Endothelial cell of umbilical vein (primary cell): ENCODE data around the gene INTS14. TPM values are rescaled to one million over a fixed set of nuclear protein-coding genes. Genes with fewer than 3 reads are reported as not detected.

Experiments used
- BruUV-seq: library from RNA; stranded (reverse); fragments of 400-500 nt; replicated peaks from 2 replicates; lab custom pipeline; 2021; lab: Mats Ljungman, UMichigan
- CTCF ChIA-PET: fragments of 300-600, 350-600 bp; sonication (Branson Sonifier 250); formaldehyde crosslinking; loops from one replicate; lab custom pipeline; 2021; ENCODE audit warnings: antibody characterized with exemption, inconsistent platforms; lab: Charles Lee
- POLR2A ChIA-PET: fragments of 300-600, 350-600 bp; sonication (Branson Sonifier 250); formaldehyde crosslinking; loops from one replicate; lab custom pipeline; 2021; ENCODE audit warnings: antibody characterized with exemption, inconsistent platforms; lab: Charles Lee
- DNase-seq: peaks from one replicate; pipeline ENCODE4 v3.0.0-alpha.2; 2011; ENCODE audit warnings: low read depth, low spot score
- FAIRE-seq: peaks from 2 replicates; lab custom pipeline; 2011; peaks lifted over from hg19 to GRCh38; lab: Jason Lieb, UNC
- H2AFZ ChIP-seq: 2 replicates; pipeline ENCODE4 v1.6.0; 2012; ENCODE audit warnings: low read depth, low read length, control low read depth, inconsistent platforms
- H3K27ac ChIP-seq: 2 replicates; pipeline ENCODE4 v1.5.1; 2011; ENCODE audit warnings: low read depth, mild to moderate bottlenecking, control low read depth, low read length, moderate library complexity; ENCODE audit not compliant: insufficient read depth
- H3K27me3 ChIP-seq, 2 experiments: 2 replicates each; pipeline versions ENCODE4 v1.6.0 to v1.6.1; 2011; ENCODE audit warnings: low read length in 2 of 2, mixed read lengths in 1 of 2; ENCODE audit not compliant: control insufficient read depth in 2 of 2, insufficient read depth in 2 of 2
- H3K36me3 ChIP-seq, 2 experiments: 2 replicates in 1 of 2; 3 replicates in 1 of 2; pipeline ENCODE4 v1.5.1; 2011; ENCODE audit warnings: low read length in 2 of 2, mild to moderate bottlenecking in 1 of 2, moderate library complexity in 1 of 2; ENCODE audit not compliant: control insufficient read depth in 2 of 2, insufficient read depth in 2 of 2; ENCODE audit errors: extremely low read depth in 1 of 2
- H3K4me1 ChIP-seq: 3 replicates; pipeline ENCODE4 v1.5.1; 2011; ENCODE audit warnings: mild to moderate bottlenecking, low read length; ENCODE audit not compliant: control insufficient read depth, insufficient read depth; ENCODE audit errors: extremely low read depth
- H3K4me2 ChIP-seq: 2 replicates; pipeline ENCODE4 v1.6.1; 2011; ENCODE audit warnings: low read length, control low read depth, mixed read lengths; ENCODE audit not compliant: insufficient read depth
- H3K4me3 ChIP-seq, 3 experiments: fragments of 200-600 bp in 1 of 3; sonication (generic), shearing (Covaris generic) in 1 of 3; replicated peaks in 1 of 3; 2 replicates each; pipeline ENCODE4 v1.5.1; 2011 to 2016; ENCODE audit warnings: control low read depth in 3 of 3, low read length in 3 of 3, mild to moderate bottlenecking in 2 of 3, inconsistent platforms in 1 of 3, low read depth in 1 of 3, moderate library complexity in 1 of 3; ENCODE audit not compliant: insufficient read depth in 1 of 3
- H3K79me2 ChIP-seq: 2 replicates; pipeline ENCODE4 v1.6.0; 2012; ENCODE audit warnings: low read length, inconsistent platforms; ENCODE audit not compliant: control insufficient read depth, insufficient read depth
- H3K9ac ChIP-seq: replicated peaks from 2 replicates; pipeline ENCODE3; 2011; ENCODE audit warnings: low read length, control low read depth; ENCODE audit not compliant: insufficient read depth; ENCODE audit errors: extremely low read depth
- H3K9me1 ChIP-seq: replicated peaks from 3 replicates; pipeline ENCODE4 v1.6.0; 2011; ENCODE audit warnings: mild to moderate bottlenecking, low read length; ENCODE audit not compliant: control insufficient read depth, insufficient read depth; ENCODE audit errors: extremely low read depth
- H3K9me3 ChIP-seq: replicated peaks from 2 replicates; pipeline ENCODE4 v1.5.1; 2012; ENCODE audit warnings: low read length, inconsistent platforms; ENCODE audit not compliant: control insufficient read depth, insufficient read depth
- H4K20me1 ChIP-seq: replicated peaks from 2 replicates; pipeline ENCODE3; 2011; ENCODE audit warnings: mild to moderate bottlenecking, low read length; ENCODE audit not compliant: control insufficient read depth, insufficient read depth; ENCODE audit errors: extremely low read depth
- EZH2 ChIP-seq: IDR thresholded peaks from 2 replicates; pipeline ENCODE4 v1.6.1; 2012; ENCODE audit warnings: borderline replicate concordance, low read depth, mild to moderate bottlenecking, moderate library complexity, low read length, inconsistent platforms; ENCODE audit not compliant: severe bottlenecking
- FOS ChIP-seq: IDR thresholded peaks from 2 replicates; pipeline ENCODE4 v1.6.1; 2011; ENCODE audit warnings: mild to moderate bottlenecking, low read length, moderate library complexity, borderline replicate concordance; ENCODE audit not compliant: insufficient read depth
- GATA2 ChIP-seq: IDR thresholded peaks from 2 replicates; pipeline ENCODE4 v1.7.0; 2011; ENCODE audit warnings: low read depth, mild to moderate bottlenecking, moderate library complexity, mixed read lengths, low read length; ENCODE audit not compliant: insufficient read length, insufficient read depth
- JUN ChIP-seq: IDR thresholded peaks from 2 replicates; pipeline ENCODE4 v1.6.1; 2011; ENCODE audit warnings: borderline replicate concordance, low read depth; ENCODE audit not compliant: insufficient read length, insufficient read depth
- MYC ChIP-seq: IDR thresholded peaks from one replicate; pipeline ENCODE4 v1.6.1; 2011; ENCODE audit warnings: mild to moderate bottlenecking, low read depth, low read length
- POLR2A ChIP-seq: IDR thresholded peaks from 2 replicates; pipeline ENCODE4 v1.6.1; 2012; ENCODE audit warnings: low read depth, mild to moderate bottlenecking, control low read depth, low read length
- POLR2AphosphoS5 ChIP-seq: IDR thresholded peaks from 2 replicates; pipeline ENCODE4 v1.6.1; 2012; ENCODE audit warnings: low read depth, mild to moderate bottlenecking, control low read depth, low read length, moderate library complexity; ENCODE audit not compliant: insufficient read depth
- dilution Hi-C: fragments of 300-500 bp; cut with MboI; formaldehyde crosslinking; loops from one replicate; pipeline ENCODE4 v1.15.0; 2019; ENCODE audit warnings: low sequenced_read_pairs; ENCODE audit not compliant: extremely low pct_ligation_motif_present
- intact Hi-C: fragments of 100-400 bp; cut with micrococcal nuclease; formaldehyde crosslinking; loops from one replicate; pipeline ENCODE4 v1.10.0; 2022
- polyA plus RNA-seq, 4 experiments: library from polyadenylated mRNA; depleted of rRNA in 3 of 4; stranded (reverse) in 3 of 4; unstranded in 1 of 4; fragments of >200 nt; gene quantifications; 2 replicates each; pipeline versions ENCODE4 v1.2.1 to v1.2.3, GENCODE V29; 2011 to 2012; ENCODE audit warnings: missing spikeins in 1 of 4
- total RNA-seq: library from RNA; stranded (reverse); gene quantifications from 2 replicates; pipeline ENCODE4 v1.2.3, GENCODE V29; 2021
- TF ChIP-seq, protein P1 (sequence below), 2 donors: IDR thresholded peaks; 1 replicate in 1 of 2; 2 replicates in 1 of 2; pipeline ENCODE4 v1.5.1; 2011; ENCODE audit warnings: low read length in 2 of 2, mild to moderate bottlenecking in 2 of 2, moderate library complexity in 2 of 2, control low read depth in 1 of 2, inconsistent platforms in 1 of 2, low read depth in 1 of 2; ENCODE audit not compliant: insufficient read depth in 1 of 2; ENCODE audit errors: extremely low read depth in 1 of 2
- TF ChIP-seq, protein P2 (sequence below): IDR thresholded peaks from 2 replicates; pipeline ENCODE4 v1.6.1; 2011; ENCODE audit not compliant: insufficient read depth, insufficient read length

INTS14 gene
- total and polyA plus RNA-seq, 2 donors (not counting 3 experiments of a cell fraction or from before 2014, with no cell fraction given): 41.7 to 52.6 TPM

DNA sequence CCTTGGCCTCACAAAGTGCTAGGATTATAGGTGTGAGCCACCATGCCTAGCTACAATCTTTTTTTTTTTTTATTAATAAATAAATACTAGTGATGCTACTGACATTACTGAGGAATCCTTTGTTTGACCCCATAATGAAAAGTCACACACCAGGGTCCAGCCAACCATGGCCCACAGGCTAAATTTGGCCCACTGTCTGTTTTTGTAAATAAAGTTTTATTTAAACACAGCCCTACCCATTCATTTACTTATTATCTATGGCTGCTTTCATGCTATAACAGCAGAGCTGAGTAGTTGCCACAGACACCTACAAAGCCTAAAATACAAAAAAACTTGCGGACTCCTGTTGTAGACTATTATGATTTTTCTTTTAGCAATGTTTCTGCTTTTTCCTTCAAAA, 7.4 kb downstream of the INTS14 start:
- DNase-seq (no peak), FAIRE-seq (no peak)
- H3K4me1 ChIP-seq: no peaks in the 10 kb centered on the region
- H3K4me3 ChIP-seq: no peak overlapping the region
- H3K36me3 ChIP-seq: peaks cover 0 to 8% of the 10 kb centered on the region in 2 experiments
- ChIA-PET CTCF (no interaction called here), POLR2A (no interaction called here)
- BruUV-seq: no TSS peak
- no peak overlapping the region for H3K4me2 ChIP-seq
- TF ChIP-seq, protein P1, sequence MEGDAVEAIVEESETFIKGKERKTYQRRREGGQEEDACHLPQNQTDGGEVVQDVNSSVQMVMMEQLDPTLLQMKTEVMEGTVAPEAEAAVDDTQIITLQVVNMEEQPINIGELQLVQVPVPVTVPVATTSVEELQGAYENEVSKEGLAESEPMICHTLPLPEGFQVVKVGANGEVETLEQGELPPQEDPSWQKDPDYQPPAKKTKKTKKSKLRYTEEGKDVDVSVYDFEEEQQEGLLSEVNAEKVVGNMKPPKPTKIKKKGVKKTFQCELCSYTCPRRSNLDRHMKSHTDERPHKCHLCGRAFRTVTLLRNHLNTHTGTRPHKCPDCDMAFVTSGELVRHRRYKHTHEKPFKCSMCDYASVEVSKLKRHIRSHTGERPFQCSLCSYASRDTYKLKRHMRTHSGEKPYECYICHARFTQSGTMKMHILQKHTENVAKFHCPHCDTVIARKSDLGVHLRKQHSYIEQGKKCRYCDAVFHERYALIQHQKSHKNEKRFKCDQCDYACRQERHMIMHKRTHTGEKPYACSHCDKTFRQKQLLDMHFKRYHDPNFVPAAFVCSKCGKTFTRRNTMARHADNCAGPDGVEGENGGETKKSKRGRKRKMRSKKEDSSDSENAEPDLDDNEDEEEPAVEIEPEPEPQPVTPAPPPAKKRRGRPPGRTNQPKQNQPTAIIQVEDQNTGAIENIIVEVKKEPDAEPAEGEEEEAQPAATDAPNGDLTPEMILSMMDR (IDR thresholded peaks at IDR 0.05; ENCODE audit: extremely low read depth in 1 of 2, insufficient read depth in 1 of 2, low read depth in 1 of 2, low read length in 2 of 2): no peak
- TF ChIP-seq GATA2 (no peak), JUN (no peak), EZH2 (no peak), FOS (no peak), MYC (no peak), POLR2AphosphoS5 (no peak), POLR2A (no peak)
- TF ChIP-seq, protein P2, sequence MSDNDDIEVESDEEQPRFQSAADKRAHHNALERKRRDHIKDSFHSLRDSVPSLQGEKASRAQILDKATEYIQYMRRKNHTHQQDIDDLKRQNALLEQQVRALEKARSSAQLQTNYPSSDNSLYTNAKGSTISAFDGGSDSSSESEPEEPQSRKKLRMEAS: no peak
- H4K20me1 ChIP-seq: no peaks in the 10 kb centered on the region
- dilution Hi-C loops: no loop called here
- no peak overlapping the region for H2AFZ ChIP-seq
- H3K79me2 ChIP-seq: peaks cover 8% of the 10 kb centered on the region
- H3K9ac ChIP-seq: no peak overlapping the region
- intact Hi-C loops: no loop called here
- H3K27ac ChIP-seq: no peak overlapping the region
- H3K27me3 ChIP-seq: no peaks in the 10 kb centered on the region
- H3K9me1 ChIP-seq: no peaks in the 10 kb centered on the region
- H3K9me3 ChIP-seq: no peaks in the 10 kb centered on the region
